Left cardiac atrium (tissue), 4 donors: ENCODE measurements around the gene ATXN3. TPM values are rescaled to one million over a fixed set of nuclear protein-coding genes. Genes with fewer than 3 reads are reported as not detected.

ENCODE experiments used
- ATAC-seq, 2 donors: fragments of 200-7000 bp; cut with Tn5 transposase; one replicate each; pipeline ENCODE4 v1.9.1; 2020; ENCODE audit warnings: mild to moderate bottlenecking in 2 of 2, moderate library complexity in 2 of 2
- DNase-seq: peaks from one replicate; pipeline ENCODE4 v3.0.0-alpha.2; 2020
- intact Hi-C, 2 donors: fragments of 100-400 bp; cut with DNase I; formaldehyde crosslinking; loops; one replicate each; pipeline versions ENCODE4 v1.14.1 to v1.15.1; 2022 to 2023
- long read RNA-seq: library from polyadenylated mRNA; unstranded; transcript quantifications from one replicate; pipeline ENCODE4 v2.0.0, GENCODE V29; 2021
- total RNA-seq, 2 donors: library from RNA; stranded (reverse); fragmentation: NEBNext Ultra II Directional; extraction: Animal tissue kit (Norgen Biotek cat#: 25700); gene quantifications; one replicate each; pipeline ENCODE4 v1.2.1, GENCODE V29; 2021
- donor health status: DM: no; HTN: yes; CAD: no.
- donor health status: DM: no; HTN: yes; CAD: no; lungs with severe emphysema.
- donor health status: DM: yes; HTN: yes; CAD: no.
- donor health status: Dilated cardiomyopathy.

ATXN3 gene
- total RNA-seq, result 10 to 100 TPM; 17.2 to 21.4 TPM
- long read RNA-seq, full-length matches to known transcripts, result 6 of 7 reads
- long read RNA-seq, partial matches to known transcripts, result 0 of 7 reads
- long read RNA-seq, other reads (novel, unspliced or antisense), result 1 of 7 reads

DNA sequence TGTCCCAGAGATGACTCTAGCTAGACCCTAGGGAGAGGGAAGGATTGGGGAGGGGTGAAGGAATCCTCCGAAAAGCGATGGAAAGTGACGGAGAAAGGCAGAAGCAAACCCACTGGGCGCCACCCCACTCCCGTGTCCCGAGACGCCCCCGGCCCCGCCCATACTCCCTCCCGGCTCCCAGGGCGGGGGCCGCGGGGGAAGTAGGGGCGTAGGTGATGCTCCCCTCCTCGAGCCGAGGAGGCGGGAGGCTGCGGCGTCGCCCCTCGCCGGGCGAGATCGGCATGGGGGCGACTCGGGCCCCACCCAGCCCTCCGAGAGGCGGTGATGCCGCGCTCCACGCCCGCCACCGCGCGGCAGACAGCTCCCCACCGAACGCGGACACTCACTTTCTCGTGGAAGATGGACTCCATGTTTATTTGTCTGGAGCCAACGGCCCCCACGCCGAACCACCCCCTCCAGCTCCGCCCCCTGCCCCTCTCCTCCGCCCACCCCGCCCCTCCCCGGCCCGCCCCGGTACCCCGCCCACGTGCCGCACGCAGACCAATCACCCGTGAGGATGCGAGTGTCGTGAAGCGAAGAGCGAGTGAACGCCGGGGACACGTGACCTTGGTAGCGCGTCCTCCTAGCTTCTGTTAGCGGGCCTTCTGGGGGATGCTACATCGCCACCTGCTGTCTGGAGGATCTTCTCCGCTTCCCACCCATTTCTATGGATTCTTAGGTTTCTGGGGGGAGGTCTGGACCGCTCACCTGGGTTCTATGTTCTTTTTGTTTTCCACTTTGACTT lies at the start of gene ATXN3:
Gene ATXN3, minus strand, starts transcription at position 440 of the 784 bp plus-strand sequence. Its CDS starts 30 bp downstream, at position 410.
- DNase-seq, result peak; percentile 98
- intact Hi-C loops, result no loop called here
- peak; percentile 97 for ATAC-seq

DNA sequence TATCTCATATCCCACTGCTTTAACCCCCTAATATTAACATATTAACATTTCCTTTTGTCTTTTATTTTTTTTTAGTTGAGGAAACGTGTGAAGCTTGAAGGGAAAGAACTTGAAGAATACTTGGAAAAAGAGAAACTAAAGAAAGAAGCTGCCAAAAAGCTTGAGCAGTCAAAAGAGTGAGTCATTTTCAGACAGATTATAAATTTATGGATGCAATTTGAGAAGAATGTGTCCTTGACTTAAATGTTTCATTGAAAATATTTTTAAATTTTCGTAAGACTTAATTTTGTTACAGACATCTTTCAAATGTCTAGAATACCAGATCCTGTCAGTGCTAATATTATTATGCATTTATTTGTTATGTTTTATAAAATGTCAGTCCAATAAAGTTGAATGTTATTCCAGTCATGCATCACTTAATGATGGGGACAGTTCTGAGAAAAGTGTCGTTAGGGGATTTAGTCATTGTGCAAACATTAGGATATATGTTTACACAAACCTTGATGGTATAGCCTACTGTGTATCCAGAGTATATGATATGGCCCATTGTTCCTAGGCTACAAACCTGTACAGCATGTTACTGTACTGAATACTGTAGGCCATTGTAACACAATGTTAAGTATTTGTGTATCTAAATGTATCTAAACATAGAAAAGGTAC lies 48.0 kb upstream of the ATXN3 start:
- intact Hi-C loops, result no loop called here
- no peak for DNase-seq
- no peak for ATAC-seq

DNA sequence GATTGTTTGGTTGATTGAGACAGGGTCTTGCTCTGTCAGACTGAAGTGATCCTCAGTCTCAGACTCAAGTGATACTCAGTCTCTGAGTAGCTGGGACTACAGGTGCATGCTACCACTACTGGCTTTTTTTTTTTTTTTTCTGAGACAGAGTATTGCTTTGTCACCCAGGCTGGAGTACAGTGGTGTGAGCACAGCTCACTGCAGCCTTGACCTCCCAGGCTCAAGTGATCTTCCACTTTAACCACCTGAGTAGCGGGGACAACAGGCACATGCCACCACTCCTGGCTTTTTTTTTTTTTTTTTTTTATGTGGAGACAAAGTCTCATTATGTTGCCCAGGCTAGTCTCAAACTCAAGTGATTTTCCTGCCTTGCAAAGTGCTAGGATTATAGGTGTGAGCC lies 47.2 kb upstream of the ATXN3 start:
- ATAC-seq (no peak), DNase-seq (no peak)
- intact Hi-C loops, result no loop called here

DNA sequence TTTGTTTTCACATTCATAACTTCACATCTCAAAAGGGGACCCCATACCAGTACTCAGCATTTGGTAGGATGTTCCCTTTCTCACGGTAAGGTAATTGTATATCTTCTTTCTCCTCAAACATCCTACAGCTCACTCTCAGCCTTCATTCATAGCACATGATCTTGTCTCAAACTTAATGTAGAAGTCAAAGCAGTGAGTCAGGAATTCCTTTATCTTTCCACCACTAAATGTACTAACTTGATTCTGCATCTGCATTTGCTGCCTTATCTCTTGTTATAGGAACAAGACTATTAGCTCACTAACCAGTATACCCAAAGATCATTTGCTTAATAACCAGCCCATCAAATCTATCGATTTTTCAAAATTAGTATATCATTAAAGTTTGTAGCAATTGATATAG lies 38.3 kb upstream of the ATXN3 start:
- DNase-seq (no peak), ATAC-seq (no peak)
- intact Hi-C loops, result loop anchor here in 1 of 2 donors (10.0 kb wide), 1 partner anchor 310 kb away; no protein-coding TSS in a partner anchor

DNA sequence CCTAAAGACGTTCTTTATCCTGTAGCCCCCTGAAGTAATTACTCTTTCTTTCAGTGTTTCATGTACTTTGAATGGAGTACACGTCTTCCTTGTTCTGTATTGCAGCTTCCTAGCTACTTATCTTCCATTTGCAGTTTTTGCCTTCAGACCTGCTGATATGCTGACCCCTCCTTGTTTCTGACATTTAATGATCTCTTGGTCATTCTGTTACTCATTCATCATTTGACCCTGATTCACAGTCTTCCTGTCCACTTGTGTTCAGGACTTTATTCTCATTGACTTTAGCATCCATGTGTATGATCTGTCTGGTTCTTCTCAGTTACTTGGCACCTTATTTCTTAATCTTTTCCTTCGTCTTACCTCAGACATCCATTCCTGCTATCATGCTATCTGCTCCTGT lies 37.6 kb upstream of the ATXN3 start:
- intact Hi-C loops, result loop anchor here in 1 of 2 donors (10.0 kb wide), 1 partner anchor 311 kb away; no protein-coding TSS in a partner anchor
- ATAC-seq, result no peak
- no peak for DNase-seq

DNA sequence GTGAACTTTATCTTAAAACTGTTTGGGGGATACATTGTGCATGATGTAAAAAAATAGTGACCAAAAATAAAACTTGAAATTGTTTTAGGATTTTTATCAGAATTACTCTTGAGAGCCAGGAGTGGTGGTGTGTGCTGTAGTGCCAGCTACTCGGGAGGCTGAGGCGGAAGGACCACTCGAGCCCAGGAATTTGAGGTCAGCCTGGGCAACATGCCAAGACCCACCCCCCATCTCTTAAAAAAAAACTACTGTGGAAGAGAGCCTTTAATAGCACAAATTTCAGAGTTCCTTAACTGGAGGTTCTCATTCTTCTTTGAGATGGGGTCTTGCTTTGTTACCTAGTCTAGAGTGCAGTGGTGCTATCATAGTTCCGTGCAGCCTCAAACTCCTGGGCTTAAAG lies 36.9 kb upstream of the ATXN3 start:
- ATAC-seq, result no peak
- intact Hi-C loops, result loop anchor here in 1 of 2 donors (10.0 kb wide), 1 partner anchor 311 kb away; no protein-coding TSS in a partner anchor
- no peak for DNase-seq

DNA sequence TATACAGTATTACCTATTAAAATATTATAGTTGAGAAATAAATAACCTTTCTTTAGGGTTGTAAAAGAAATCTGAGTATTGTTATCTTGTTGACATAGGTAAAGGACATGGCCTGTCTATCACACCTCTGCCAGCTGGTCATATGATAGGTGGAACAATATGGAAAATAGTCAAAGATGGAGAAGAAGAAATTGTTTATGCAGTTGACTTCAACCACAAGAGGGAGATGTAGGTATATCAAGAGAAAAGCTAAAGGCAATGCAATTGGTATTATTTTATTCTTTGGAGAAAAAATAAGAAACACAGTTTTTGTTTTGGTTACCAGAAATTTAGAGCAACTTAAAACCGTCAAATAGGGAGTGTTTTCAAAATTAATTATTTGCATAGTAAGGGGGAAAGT lies 28.9 kb upstream of the ATXN3 start:
- no peak for DNase-seq
- no peak for ATAC-seq
- intact Hi-C loops, result loop anchor here in 1 of 2 donors (10.0 kb wide), 1 partner anchor 550 kb away; no protein-coding TSS in a partner anchor

DNA sequence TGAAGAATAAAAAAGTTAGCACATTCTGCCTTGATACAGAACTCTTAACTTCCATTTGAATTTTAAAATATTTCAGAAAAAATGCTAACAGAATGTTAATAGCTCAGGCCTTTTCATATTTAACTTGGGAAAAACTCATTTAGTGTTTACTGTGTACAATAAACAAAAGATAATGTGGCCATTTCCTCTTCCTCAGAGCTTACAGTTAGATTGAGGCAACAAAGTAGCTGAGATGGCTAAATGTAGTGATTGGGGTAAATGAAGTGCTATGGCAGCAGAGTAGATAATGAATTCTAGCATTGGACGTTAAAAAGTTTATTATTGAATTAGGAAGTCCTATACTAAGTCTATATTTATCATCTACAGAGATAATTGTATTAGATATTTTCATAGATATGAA lies 28.1 kb upstream of the ATXN3 start:
- intact Hi-C loops, result loop anchor here in 1 of 2 donors (10.0 kb wide), 1 partner anchor 550 kb away; no protein-coding TSS in a partner anchor
- no peak for ATAC-seq
- DNase-seq, result no peak

DNA sequence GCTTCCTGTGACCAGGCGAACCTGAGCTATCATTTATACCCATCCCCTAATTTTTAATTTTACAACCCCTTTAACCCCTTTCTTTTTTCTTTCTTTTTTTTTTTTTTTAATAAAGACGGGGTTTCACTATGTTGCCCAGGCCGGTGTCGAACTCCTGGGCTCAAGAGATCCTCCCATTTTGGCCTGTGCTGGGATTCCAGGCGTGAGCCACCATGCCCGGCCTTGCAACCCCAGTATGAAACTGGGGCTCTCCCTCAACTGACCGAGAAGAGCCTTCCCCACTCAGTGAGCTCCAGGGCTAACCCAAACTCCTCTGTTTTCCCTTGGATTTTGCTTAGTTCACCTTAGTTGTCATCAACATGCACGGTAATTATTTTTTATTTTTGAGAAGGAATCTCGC lies 16.4 kb upstream of the ATXN3 start:
- intact Hi-C loops, result no loop called here
- no peak for DNase-seq
- no peak for ATAC-seq

DNA sequence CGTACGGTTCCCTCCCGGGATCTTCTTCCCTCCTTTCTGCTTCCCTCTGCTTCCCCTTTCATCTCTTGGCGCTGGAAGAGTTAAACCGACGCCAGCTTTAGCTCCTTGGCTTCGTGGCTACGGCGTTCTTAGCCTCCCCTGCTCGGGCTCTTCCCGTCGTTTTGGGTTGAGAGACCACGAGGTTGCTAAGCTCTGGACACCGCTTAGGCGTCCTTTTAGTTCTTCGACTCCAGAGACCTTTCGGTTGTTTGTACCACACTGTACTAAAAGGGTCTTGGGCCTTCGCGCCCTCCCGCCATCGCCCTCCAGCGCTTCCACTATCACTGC lies 15.9 kb upstream of the ATXN3 start:
- intact Hi-C loops, result no loop called here
- DNase-seq (no peak), ATAC-seq (peak; percentile 50 to 55)

DNA sequence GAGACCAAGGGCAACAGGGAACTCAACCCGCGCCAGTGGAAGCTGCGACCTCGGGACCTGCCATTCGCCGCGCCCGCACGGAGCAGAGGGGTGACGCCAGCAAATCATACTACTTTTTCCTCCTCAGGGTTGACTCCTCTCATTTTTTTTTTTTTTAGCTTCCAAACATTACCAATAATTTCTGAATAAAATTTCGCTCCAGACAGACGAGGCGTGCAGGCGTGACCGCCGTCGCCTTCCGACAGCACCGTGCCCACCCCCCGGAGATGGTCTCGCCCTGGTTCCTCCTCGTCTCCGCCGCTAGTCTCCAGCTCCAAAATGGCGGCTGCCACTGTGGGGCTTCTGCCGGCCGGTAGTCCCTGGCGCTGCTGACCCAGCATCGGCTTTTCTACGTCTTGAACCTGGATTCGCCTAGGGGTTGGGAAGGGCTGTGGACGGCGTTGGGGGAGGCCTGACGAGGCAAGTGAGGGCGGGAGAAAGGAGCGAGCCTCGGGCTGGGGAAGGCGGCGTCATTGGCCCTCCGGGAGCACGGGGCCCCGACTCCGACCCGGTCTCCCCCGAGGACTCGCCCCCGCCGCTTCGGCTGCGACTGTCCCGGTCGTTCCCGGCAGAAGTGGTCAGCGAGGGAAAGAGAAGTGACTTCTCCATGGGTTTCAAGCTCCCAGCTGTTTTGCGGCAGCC lies 15.4 kb upstream of the ATXN3 start, which contains the start of the genes CPSF2 and NDUFB1:
Gene CPSF2, plus strand, starts transcription at position 300 of the 681 bp plus-strand sequence. CDS start 9,016 bp downstream, outside the sequence.
Gene NDUFB1, minus strand, starts transcription at position 37 of the 681 bp plus-strand sequence. CDS start 4,069 bp downstream, outside the sequence.
- intact Hi-C loops, result no loop called here
- DNase-seq (peak; percentile 91), ATAC-seq (peak; percentile 93)

DNA sequence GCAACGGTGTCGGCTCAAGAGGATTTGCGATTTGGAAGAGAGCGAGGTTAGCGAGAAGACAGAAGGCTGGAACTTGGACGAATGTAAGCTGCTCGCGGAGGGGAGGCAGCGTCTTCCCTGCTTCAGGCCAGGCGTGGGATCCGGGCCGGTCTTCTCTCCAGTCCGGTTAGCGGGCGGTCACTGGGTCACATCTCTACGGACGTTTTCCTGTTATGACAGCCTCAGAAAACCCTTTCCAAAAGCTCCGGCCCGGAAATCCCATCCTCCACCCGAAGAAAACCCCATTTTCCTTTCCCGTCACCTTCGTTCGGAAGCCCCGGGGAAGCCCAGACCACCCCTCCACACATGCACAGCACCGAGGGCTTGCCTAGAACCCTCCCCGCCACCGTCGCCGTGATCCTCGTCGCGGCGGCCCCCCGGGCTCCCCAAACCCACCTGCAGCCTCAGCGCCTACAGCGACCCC lies 14.9 kb upstream of the ATXN3 start:
- DNase-seq (peak; percentile 61), ATAC-seq (peak; percentile 56 to 57)
- intact Hi-C loops, result no loop called here

DNA sequence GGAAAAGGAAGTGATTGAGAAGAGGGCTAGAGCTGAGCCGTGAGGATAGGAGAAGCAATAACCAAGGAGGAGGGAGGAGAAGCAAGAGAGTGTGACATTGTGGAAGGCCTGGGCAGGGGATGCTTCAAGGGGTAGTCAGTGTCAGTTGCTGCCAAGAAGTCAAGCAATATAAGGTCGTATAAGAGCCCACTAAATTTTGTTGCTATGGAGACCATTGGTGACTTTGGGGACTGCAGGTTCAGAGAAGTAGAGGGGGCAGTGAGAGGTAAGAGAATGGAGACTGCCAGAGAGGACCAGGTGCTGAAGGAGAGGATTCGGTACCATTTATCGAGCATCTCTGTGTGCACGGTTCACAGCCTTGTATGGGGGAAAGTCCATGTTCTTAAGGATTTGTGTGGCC lies 3.1 kb upstream of the ATXN3 start:
- no peak for ATAC-seq
- DNase-seq, result no peak
- intact Hi-C loops, result no loop called here

DNA sequence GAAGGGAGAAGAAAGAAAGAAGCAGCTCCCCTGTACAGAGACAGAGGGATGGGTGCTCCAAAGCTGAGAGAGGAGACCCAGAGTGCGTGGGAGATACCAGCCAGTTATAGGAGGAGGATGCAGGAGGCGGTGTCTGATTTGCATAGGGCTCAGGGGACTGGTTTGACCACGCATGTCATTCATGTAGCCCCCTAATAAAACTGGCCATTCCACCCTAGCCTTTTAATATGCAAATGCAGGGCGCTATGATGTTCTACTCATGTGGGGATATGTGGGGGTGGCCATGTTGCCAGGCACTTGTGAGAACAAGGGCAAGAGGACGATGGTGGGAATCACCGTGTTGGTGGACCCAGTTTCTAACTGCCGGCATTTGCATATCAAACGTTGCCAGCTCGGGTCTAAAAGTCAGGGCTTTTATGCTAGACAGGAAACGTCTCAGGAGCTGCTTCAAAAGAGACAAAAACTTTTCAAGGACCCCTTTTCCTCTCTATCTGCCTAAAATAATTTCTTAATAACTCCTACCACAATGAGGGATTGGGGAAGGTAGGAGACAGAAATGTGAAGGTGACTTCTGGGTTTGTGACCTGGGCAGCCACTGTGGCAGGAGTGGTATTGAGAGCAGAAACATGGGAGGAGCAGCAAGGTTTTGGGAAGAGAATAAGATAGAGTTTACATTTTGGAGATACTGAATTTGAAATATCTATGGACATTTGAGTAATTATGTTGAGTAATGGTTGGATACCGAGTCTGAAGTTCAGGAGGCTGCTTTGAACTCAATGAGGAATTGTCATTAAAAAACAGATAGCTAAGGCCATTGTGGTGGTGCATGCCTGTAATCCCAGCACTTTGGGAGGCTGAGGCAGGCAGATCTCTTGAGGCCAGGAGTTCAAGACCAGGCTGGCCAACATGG lies 2.2 kb upstream of the ATXN3 start:
- ATAC-seq (no peak), DNase-seq (no peak)
- intact Hi-C loops, result no loop called here

DNA sequence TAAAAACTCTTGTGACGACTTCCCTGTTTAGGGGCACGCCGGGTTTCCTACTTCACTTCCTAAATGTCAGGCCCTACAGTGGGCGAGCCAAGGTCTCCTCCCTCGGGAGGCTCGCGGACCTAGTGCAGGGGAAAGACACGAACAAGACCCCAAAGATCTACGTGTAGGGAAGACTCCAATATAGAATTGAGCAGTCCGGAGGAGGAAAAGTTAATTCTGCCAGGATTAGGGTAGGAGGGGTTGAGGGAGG lies 564 bp downstream of the ATXN3 start:
- intact Hi-C loops, result no loop called here
- peak; percentile 32 to 52 for ATAC-seq

DNA sequence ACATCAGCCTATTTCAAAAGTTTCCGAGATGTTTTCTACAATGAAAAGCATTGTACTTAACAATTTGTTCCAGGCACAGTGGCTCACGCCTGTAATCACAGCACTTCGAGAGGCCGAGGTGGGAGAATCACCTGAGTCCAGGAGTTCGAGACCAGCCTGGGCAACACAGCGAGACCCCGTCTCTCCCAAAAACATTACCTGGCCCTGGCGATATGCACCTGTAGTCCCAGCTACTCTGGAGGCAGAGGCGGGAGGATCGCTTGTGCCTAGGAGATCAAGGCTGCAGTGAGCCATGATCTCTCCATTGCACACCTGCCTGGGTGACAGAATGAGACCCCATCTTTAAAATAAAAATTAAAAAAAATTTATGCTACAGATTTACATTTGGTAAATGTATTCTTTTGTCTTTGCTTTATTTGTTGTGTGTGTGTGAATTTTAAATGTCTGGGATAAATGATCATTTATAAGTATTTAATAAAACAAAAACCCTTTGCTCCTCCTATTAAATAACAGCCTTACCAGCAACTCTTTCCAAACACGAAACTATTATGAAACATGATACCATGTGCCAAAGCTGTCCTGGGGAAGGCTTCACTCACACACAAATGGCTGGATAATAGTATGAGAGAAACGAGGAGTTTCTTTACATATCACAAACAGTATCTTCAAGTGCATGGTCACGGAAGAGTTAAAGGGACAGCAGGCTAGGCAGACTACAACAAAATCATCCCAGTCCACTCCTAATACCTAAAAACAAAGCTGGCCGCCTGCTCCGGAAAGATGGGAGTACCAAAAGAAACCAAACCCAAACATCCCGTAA lies 1.1 kb downstream of the ATXN3 start:
- intact Hi-C loops, result no loop called here
- DNase-seq (no peak), ATAC-seq (peak in 1 of 2 donors; percentile 10)

More for the DNA sequence above, 564 bp downstream of the ATXN3 start:
- peak; percentile 71 for DNase-seq

DNA sequence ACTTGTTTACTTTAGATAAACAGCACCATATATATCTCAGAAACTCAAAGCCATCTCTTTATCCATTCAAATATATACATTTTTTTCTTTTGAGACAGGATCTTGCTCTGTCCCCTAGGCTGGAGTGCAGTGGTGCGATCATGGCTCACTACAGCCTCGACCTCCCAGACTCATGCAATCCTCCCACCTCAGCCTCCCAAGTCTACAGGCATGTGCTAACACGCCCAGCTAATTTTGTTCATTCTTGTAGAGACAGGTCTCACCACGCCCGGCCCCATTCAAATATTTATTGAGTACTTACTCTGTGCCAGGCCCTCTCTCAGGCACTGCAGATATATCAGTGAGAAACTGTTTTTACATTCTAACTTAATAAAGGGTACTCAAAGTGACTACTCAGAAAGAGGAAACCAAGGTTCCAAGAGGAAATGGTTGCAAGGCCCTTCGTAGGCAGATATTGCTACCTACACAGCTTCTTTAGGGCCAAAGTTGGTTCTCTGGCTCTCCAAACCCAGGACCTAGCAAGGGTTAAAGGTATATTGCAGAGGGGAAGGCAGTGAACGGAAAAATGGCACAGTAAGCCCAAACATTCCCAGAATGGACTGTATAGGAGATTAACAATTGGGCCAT lies 2.9 kb downstream of the ATXN3 start:
- ATAC-seq (no peak), DNase-seq (no peak)
- intact Hi-C loops, result no loop called here
